ENCODE data around the gene LAD1.

- no peak for TF ChIP-seq CTCF (IDR thresholded peaks at IDR 0.05; ENCODE audit: low read depth, low read length, poor library complexity, severe bottlenecking)
- TF ChIP-seq EZH2phosphoT487 (IDR thresholded peaks at IDR 0.05; ENCODE audit: borderline replicate concordance, low read length), result no peak
Measured at GRCh38 chr1:201331166-201331565, 68.0 kb downstream of the LAD1 start.

All from DOHH2 (cell line).